Loucy (cell line): ENCODE data around the gene DKK1.

Source experiments
- H2AFZ ChIP-seq: fragments of 200-600 bp; sonication (generic); 2 replicates; pipeline ENCODE4 v1.6.0; 2016; ENCODE audit warnings: antibody characterized with exemption, mild to moderate bottlenecking, low read length, moderate library complexity
- H3F3A ChIP-seq: fragments of 200-600 bp; 2 replicates; pipeline ENCODE4 v1.6.0; 2016; ENCODE audit warnings: antibody characterized with exemption, low read depth, mild to moderate bottlenecking
- H3K27me3 ChIP-seq: fragments of 200-600 bp; sonication (generic); 2 replicates; pipeline ENCODE4 v1.6.1; 2014; ENCODE audit warnings: low read length, mild to moderate bottlenecking; ENCODE audit not compliant: insufficient read depth, poor library complexity, severe bottlenecking
- H3K36me3 ChIP-seq: fragments of 200-600 bp; sonication (generic); 2 replicates; pipeline ENCODE4 v1.6.1; 2016; ENCODE audit warnings: low read length; ENCODE audit not compliant: insufficient read depth
- H3K4me1 ChIP-seq: fragments of 200-600 bp; sonication (generic); 2 replicates; pipeline ENCODE4 v1.5.1; 2014; ENCODE audit warnings: low read length, mild to moderate bottlenecking; ENCODE audit not compliant: insufficient read depth, poor library complexity, severe bottlenecking
- H3K4me2 ChIP-seq: fragments of 200-600 bp; sonication (generic); 2 replicates; pipeline ENCODE4 v1.6.0; 2014; ENCODE audit warnings: antibody characterized with exemption, low read length, low read depth, mild to moderate bottlenecking; ENCODE audit not compliant: poor library complexity, severe bottlenecking
- H3K4me3 ChIP-seq: fragments of 200-600 bp; sonication (generic); 2 replicates; pipeline ENCODE4 v1.5.1; 2014; ENCODE audit warnings: low read length, mild to moderate bottlenecking, mixed read lengths; ENCODE audit not compliant: poor library complexity, severe bottlenecking
- H3K79me2 ChIP-seq: fragments of 200-600 bp; sonication (generic); 2 replicates; pipeline ENCODE4 v1.6.1; 2014; ENCODE audit warnings: low read length; ENCODE audit not compliant: insufficient read depth
- H3K9ac ChIP-seq: fragments of 200-600 bp; sonication (generic); 2 replicates; pipeline ENCODE4 v1.6.0; 2014; ENCODE audit warnings: mild to moderate bottlenecking, low read depth, low read length, moderate library complexity; ENCODE audit not compliant: poor library complexity, severe bottlenecking
- H3K9me2 ChIP-seq: fragments of 200-600 bp; sonication (generic); replicated peaks from 2 replicates; pipeline ENCODE4 v1.6.1; 2016; ENCODE audit warnings: low read depth, low read length, mixed read lengths
- H3K9me3 ChIP-seq: fragments of 200-600 bp; sonication (generic); 2 replicates; pipeline ENCODE4 v1.6.1; 2014; ENCODE audit warnings: mild to moderate bottlenecking, antibody characterized with exemption, low read length, low read depth; ENCODE audit not compliant: insufficient read depth
- H4K20me1 ChIP-seq: fragments of 200-600 bp; sonication (generic); 2 replicates; pipeline ENCODE4 v1.6.0; 2014; ENCODE audit warnings: antibody characterized with exemption, low read length, mild to moderate bottlenecking; ENCODE audit not compliant: insufficient read depth, poor library complexity, severe bottlenecking
- CTCF ChIP-seq: fragments of 200-600 bp; sonication (generic); conservative IDR thresholded peaks from 2 replicates; pipeline ENCODE4 v1.5.1; 2014; ENCODE audit warnings: mild to moderate bottlenecking, antibody characterized with exemption, low read length
- EZH2phosphoT487 ChIP-seq: fragments of 200-600 bp; IDR thresholded peaks from 2 replicates; pipeline ENCODE4 v1.6.1; 2018; ENCODE audit warnings: antibody characterized with exemption, mild to moderate bottlenecking, moderate library complexity, borderline replicate concordance

DKK1 gene

GRCh38 chr10:52316001-52316400, 1.9 kb downstream of the DKK1 start:
- Histone ChIP-seq H3K36me3 (no peaks in the 10 kb centered on the region), H3K79me2 (no peaks in the 10 kb centered on the region), H2AFZ (no peak overlapping the region), H4K20me1 (no peaks in the 10 kb centered on the region), H3K9me2 (no peaks in the 10 kb centered on the region), H3K27me3 (no peaks in the 10 kb centered on the region), H3K9me3 (no peaks in the 10 kb centered on the region), H3K9ac (no peak overlapping the region), H3F3A (no peaks in the 10 kb centered on the region), H3K4me2 (no peak overlapping the region), H3K4me1 (no peaks in the 10 kb centered on the region), H3K4me3 (no peak overlapping the region)
- no peak for TF ChIP-seq EZH2phosphoT487
- no peak for TF ChIP-seq CTCF

- Histone ChIP-seq H3K4me3 (no peak overlapping the region), H3K4me2 (no peak overlapping the region), H3K36me3 (no peaks in the 10 kb centered on the region), H3F3A (no peaks in the 10 kb centered on the region), H4K20me1 (no peaks in the 10 kb centered on the region), H3K79me2 (no peaks in the 10 kb centered on the region), H3K9me3 (no peaks in the 10 kb centered on the region), H3K9me2 (no peaks in the 10 kb centered on the region), H2AFZ (no peak overlapping the region), H3K27me3 (no peaks in the 10 kb centered on the region), H3K9ac (no peak overlapping the region), H3K4me1 (no peaks in the 10 kb centered on the region)
- TF ChIP-seq EZH2phosphoT487 = no peak
- TF ChIP-seq CTCF = no peak
Observed at GRCh38 chr10:52316500-52316899, 2.4 kb downstream of the DKK1 start.

DNA sequence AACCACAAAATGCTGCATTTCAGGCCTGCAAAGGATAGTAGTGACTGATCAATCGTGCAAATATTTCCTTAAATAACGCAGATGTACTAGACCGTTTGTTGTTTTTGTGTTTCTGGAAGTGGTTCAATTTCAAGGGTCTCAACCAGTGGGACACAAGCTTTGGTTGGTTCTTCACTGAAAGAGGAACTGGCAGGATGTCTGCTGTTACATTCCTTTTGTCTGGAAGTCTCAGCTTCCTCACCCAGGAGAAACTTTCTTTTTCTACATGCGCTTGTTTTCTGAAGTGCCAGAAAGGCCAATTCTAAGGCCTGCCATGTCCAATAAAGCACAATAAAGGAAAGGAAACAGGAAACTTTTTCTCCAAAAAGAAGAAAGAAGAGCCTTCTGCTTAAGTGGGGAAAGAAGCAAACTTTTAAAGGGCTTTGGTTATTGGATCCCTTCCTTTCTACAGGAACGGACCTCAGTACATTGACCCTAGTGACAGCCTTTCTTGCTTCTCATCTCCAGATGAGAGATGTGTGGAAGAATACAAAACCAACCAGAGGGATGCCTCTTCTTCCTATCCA, 4.1 kb downstream of the DKK1 start:
- Histone ChIP-seq H3K9me2 (no peaks in the 10 kb centered on the region), H3K9ac (no peak overlapping the region), H3K9me3 (no peaks in the 10 kb centered on the region), H2AFZ (no peak overlapping the region), H4K20me1 (no peaks in the 10 kb centered on the region), H3K27me3 (no peaks in the 10 kb centered on the region), H3F3A (no peaks in the 10 kb centered on the region), H3K36me3 (no peaks in the 10 kb centered on the region), H3K4me3 (no peak overlapping the region), H3K4me2 (no peak overlapping the region), H3K4me1 (no peaks in the 10 kb centered on the region), H3K79me2 (no peaks in the 10 kb centered on the region)
- no peak for TF ChIP-seq CTCF
- TF ChIP-seq EZH2phosphoT487 = no peak
